ENCODE measurements around the gene INO80D.
A peak's percentile ranks its signal among the peaks of the same experiment; 100 is the strongest.
"Not testable (repeated sequence)": the region's sequence is repeated elsewhere in the genome, so short reads cannot be mapped to it uniquely, and the experiment has no call there.

The INO80D gene

DNA sequence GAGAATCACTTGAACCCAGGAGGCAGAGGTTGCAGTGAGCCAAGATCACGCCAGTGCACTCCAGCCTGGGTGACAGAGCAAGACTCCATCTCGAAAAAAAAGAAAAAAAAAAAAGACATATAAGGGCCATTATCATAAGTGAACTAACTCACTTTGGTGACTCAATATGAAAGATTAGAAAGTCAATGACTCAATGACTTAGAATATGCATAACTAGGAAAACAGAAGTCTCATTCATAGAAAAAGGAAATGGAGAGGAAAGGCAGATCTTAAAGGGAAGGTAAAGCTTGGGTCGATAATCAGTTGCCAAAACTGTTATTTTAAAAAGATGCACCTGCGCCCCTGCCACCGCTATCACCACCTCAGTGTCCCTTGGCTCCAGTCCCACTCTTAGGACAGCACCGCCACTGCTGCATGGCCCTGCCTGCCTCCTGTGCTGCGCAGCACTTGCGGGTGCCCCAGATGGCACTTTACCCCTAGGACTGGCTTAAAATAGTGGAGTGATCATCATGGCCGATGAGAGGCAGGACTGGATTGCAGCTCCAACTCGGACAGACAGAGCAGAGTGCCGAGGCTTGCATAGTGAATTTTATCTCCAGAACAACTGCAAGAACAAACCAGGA lies 54.7 kb downstream of the INO80D start:
- no peak for DNase-seq (ENCODE audit: low spot score)

DNA sequence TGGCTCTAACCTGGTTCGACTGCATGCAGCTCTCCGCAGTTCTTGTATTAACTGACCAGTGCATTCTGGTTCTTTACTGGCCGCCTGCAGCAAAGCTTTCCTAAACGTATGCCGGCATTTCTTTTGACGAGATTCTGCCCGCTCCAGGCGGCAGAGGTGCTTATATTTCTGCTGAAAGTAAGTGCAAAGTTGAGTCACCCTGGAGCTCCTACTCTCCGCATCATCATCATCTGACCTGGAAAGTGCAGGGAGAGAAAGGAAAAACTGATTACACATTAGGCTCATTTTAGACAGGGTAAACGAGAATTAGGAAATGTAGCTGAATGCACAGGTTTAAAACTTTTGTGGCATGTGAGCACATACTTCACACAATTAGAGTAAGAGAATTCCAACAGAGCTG lies 57.9 kb downstream of the INO80D start:
- no peak for DNase-seq (ENCODE audit: low spot score)

DNA sequence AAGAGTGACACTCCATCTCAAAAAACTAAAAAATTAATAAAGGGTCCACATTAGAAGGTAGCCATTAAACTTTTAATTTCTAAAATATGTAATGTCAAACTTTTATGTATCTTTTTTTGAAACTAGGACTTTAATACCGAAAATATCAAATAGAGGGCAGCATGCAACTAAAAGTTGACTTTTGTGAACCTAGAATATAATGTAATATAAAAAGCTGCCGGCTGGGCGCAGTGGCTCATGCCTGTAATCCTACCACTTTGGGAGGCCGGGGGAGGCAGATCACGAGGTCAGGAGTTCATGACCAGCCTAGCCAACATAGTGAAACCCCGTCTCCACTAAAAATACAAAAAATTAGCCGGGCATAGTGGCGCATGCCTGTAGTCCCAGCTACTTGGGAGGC lies 62.8 kb downstream of the INO80D start:
- DNase-seq (ENCODE audit: low spot score): no peak

DNA sequence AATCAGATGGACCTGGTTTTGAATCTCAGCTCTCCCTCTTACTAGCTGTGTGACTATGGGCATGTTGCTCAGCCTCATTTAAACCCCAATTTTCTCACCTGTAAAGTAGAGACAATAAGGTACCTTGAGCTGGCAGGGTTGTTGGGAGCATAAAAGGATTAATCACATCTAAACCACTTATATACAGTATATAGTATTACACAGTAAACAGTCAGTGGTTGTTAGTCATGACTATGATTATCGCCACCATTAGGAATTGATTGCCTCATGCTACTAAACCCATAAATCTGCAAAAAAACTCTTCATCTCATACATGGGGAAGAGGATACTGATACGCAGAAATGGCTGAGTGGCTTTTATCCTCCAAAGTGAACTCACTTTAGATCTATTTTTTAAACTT lies 65.8 kb downstream of the INO80D start:
- no peak for DNase-seq (ENCODE audit: low spot score)

DNA sequence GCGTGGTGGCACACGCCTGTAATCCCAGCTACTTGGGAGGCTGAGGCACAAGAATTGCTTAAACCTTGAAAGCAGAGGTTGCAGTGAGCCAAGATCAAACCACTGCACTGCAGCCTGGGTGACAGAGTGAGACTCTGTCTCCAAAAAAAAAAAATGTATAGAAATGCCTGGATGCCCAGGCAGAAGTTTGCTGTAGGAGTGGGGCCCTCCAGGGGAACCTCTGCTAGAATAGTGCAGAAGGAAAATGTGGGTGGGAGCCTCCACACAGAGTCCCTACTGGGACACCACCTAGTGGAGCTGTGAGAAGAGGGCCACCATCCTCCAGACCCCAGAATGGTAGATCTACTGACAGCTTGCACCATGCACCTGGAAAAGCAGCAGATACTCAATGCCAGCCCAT lies 70.2 kb downstream of the INO80D start:
- not testable (repeated sequence) for DNase-seq (ENCODE audit: low spot score)

DNA sequence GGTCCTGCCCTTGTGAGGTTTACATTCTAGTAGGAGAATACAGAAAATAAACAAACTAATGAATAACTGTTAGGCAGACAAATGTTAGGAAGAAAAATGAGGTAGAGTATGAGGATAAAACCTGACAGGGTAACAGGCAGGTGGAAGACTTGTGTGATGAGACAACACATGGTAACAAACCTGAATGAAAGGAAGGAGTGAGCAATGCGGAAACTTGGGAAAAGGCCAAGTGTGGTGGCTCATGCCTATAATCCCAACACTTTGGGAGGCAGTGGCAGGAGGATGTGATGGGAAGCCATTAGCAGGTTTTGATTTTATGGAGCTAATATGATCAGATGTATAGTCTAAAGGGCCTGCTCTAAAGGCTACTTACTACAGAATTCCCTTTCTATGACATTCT lies 74.2 kb downstream of the INO80D start:
- no peak for DNase-seq (ENCODE audit: low spot score)

DNA sequence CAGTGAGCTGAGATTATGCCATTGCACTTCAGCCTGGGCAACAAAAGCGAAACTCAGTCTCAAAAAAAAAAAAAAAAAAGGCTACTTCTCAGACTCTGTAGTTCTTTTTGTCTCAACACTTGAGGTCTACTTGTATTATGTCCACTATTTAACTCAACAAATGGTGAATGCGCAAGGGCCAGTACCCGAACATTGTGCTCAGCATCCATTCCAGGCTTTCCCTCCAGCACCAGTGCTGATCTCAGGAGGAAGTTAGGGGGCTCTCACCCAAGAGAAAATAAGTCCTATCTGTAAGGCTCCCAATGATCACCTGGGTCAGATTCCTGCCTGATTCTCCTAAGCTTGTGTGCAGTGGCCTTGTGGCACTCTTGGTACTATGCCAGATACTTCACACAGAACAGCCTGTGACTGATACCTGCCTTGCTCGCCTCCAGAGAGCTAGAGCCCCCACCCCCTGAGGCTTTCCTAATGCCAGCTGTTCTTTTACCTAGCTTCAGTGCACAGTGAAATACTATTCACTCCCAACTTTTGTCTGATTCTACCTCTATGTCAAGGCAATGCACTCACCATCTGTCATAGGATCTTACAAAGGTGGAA lies 74.9 kb downstream of the INO80D start:
- no peak for DNase-seq (ENCODE audit: low spot score)

DNA sequence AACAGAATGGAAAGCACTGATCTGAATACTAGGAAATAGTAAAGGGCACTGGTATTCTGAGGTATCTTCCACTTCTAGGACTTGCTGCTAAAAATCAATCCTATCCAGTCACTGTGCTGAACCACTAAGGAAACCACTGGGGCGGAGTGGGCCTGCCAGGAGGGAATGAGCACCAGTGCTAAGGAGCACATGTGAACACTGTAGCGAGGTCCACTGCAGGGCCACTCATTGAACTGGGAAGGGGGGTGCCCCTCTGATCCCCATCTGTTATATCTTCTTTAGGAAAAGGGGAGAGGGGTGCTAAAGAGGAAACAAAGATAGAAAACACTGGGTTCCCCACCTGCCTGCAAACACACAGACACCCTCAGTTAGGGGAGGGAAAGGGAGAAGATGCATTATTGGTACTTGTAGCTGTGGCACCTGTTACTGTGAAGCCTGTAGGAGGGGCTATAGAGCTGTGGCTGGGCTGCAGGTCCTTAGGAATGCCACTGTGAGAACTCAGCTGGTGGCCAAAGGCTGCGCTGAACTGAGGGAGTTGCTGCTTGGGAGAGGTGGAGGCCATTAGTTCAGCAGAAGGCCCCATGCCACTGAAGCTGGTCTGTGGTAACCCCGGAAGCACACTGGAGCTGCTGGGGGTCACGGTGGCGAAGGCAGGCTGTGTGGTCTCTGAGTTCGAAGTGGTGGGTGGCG lies 81.8 kb downstream of the INO80D start:
- peak; percentile 59 for DNase-seq (ENCODE audit: low spot score)

DNA sequence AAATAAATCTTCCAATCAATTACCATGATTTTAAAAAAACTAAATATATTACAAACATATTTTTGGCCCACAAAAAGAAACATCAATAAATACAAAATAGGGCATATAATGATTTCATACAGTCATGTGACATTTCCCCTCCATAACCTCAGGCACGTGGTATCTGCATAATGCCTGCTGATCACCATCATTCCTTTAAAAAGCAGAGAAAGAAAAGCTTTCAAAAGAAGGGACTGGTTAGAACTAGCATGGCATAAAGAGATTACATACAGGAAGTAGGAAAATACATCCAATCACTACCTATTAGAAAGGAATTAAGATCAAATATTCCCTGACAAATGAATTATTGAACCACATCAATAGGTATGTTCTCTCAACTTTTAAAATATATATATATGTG lies 83.5 kb downstream of the INO80D start:
- DNase-seq (ENCODE audit: low spot score): no peak

DNA sequence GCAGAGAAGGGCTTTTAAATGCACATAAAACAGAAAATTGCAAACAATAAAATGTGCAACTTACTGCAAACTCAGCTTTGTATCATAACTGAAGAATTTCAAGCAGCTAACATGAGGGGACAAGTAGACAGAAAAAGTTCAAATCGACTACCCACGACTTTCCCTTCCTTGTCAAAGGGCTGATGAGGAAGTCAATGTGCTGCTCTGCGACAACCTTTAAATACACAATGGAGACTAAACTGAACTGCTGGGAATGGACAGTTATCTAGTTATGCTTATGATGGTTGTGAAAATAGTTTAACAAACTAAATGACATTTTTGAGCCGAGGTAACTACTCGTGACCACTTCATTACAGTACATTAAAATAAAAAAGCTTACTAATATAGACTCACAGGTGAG lies 84.1 kb downstream of the INO80D start:
- DNase-seq (ENCODE audit: low spot score): no peak

DNA sequence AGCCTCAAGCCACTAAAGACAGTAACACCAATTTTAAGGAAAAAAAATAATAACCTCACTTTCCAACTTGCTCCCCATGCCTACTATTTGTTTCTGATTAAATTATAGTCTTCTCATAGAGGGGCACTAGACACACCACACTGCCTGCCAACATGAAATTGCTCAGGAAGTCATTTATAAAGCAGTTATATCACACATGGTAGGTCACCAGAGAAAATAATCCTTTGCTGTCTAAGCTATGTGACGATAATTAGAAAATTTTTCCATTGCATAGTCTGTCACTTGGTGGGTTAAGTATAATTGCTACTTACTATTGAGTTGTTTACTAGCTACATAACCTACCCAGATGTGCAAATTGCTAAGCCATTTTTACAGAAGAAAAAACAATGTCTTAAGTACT lies 85.2 kb downstream of the INO80D start:
- DNase-seq (ENCODE audit: low spot score): no peak

DNA sequence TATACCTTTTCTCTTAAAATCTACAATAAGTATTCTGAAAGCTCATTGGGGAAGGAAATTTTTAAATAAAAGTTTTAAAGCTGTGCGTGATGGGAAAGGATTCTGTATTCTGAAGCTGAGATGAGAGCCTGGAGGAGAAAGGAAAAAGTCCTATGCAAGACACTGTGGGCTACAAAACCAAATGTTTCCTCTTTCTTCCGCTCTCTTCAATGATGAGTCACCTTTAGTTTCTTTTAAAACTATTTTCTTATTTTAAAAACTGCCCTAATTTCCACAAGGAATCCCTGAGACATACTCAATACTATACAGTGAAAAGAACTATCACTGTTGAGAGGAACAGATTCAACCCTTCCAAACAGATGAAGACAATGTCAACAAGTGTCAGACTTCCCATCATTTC lies 87.4 kb downstream of the INO80D start:
- DNase-seq (ENCODE audit: low spot score): no peak

DNA sequence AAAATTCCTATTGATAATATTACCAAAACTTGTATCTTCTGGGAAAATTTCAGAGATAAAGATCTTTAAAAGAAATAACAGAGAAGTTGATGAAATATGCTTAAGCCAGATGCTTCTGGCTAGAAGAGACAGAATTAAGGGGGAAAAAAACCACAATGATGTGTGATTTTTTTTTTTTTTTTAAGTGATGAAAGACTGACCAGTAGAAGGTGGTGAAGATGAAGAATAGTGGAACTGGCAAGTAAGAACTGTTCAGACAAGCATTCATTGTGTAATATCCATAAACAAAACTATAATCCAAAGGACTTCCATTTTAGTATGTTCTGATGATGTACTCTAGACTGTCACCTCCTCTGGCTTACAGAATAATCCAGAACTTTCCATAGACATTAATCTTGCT lies 89.8 kb downstream of the INO80D start:
- no peak for DNase-seq (ENCODE audit: low spot score)

DNA sequence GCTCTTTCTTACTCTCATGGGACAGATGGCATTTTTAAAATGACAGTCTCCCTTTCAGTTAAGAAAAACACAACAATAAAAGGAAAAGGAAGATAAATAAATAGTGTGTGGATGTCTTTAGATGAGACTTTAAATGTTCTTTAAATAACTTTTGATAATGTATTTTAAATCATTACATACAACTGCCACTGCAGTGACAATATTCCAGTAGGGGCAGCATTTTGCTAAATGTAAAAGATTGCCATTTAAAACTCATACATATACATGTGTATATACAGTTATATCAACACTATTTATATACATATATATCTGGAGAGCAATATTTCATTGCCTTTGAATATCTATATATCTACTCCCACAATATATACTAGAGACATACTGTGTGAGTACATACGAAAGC lies 90.7 kb downstream of the INO80D start:
- DNase-seq (ENCODE audit: low spot score): no peak

DNA sequence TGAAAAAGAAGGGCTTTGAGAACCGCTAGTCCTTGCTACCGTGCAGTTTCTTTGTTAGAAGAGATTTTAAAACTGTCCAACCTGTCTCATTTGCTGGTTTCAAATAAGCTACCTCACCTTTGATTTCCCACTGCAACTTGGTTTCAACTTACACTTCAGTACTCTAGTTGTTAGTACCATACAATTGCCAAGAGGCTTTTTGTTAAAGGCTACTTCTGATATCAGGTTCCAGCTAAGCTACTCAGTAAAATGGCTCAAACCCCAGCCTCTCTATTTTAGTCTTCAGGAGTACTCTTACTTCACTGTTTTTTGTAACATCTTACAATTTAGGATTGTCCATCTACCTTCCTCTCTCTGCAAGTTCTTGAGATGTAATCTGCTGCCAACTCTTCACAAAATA lies 91.6 kb downstream of the INO80D start:
- no peak for DNase-seq (ENCODE audit: low spot score)

DNA sequence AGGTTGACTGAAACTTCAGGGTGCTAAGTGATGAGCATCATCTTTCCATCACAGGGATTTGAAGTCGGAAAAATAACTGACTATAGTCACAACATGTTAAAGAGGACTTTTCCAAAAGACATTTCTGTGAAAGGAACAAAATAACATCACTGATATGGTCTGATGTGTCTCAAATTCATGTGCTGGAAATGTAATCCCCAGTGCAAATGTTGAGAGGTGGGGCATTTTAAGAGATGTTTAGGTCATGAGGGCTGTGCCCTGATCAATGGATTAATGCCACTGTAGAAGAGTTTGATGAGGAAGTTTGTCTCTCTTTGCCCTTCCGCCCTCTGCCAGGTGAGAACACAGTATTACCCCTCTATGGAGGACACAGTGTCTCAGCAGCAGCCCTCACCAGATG lies 95.9 kb downstream of the INO80D start:
- no peak for DNase-seq (ENCODE audit: low spot score)

DNA sequence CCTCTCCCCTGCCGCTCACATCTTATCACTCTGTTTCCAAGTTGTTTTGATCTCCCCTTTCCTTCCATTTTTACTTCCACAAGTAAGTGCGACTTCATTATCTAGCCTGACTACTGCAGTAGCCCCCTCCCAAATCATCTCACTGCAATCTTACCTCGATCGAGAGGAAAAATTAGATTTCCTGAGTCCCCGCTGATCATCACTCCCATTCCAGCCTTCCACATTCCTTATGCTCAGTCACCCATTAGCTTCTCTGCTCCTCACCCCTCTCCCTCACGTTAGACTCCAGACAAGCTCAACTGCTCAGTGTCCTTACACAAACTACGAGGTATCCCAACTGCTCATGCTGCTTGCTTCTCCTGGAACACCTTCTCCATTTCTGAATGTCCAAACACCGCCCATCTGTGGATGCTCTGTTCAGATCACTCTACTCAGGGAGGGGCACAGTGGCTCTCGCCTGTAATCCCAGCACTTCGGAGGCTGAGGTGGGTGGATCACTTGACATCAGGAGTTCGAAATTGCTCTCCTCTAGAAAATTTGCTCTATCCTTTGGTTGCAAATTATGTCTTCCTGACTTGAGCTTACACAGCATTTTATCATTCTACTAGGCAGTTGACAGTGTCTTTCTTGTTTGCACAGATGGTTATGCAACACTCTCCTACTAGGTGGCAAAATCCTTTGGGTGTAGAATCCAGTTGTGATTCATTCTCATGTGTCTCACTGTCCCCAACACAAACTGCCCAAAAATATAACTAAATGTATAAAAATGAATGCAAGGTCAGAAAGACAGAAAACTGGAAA lies 96.5 kb downstream of the INO80D start:
- DNase-seq (ENCODE audit: low spot score): peak; percentile 26

DNA sequence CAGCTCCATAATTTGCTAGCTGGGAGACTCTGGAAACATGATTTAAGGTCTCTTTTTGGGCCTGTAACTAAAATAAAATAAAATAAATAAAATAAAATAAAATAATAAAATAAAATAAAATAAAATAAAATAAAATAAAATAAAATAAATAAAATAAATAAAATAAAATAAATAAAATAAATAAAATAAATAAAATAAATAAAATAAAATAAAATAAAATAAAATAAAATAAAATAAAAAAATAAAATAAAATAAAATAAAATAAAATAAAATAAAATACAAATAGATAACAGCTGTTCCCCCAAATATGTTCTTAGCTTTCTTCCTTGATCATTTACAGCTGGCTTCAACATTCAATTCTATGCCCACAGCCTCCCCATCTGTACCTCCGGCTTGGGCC lies 97.3 kb downstream of the INO80D start:
- DNase-seq (ENCODE audit: low spot score): not testable (repeated sequence)

DNA sequence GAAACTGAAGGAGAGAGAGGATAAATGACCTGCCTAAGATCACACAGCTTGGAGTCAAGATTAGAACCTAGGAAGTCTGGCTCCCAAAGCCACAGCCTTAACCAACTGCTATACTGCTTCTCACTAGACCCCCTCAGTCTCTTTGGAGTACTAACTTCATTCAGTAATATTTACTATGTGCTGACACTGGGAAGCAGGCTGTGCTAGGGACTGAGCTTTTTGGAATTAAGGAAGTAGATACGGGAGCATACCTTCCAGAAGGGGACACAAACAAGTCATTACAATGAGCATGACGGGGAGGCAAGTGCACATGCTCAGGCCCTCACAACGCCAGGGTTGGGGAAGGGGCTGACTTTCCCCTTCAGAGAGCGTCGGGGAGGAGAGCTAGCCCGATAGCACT lies 97.7 kb downstream of the INO80D start:
- no peak for DNase-seq (ENCODE audit: low spot score)

DNA sequence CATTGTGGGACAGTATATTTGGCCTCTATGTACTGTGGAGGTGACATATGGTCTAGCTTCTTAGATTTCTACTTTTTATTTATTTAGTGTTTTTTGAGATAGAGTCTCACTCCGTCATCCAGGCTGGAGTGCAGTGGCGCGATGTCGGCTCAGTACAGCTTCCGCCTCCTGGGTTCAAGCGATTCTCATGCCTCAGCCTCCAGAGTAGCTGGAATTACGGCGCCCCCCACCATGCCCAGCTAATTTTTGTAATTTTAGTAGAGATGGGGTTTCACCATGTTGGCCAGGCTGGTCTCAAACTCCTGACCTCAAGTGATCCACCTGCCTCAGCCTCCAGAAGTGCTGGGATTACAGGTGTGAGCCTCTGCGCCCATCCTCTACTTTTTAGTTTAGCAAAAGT lies 99.6 kb downstream of the INO80D start:
- not testable (repeated sequence) for DNase-seq (ENCODE audit: low spot score)

DNA sequence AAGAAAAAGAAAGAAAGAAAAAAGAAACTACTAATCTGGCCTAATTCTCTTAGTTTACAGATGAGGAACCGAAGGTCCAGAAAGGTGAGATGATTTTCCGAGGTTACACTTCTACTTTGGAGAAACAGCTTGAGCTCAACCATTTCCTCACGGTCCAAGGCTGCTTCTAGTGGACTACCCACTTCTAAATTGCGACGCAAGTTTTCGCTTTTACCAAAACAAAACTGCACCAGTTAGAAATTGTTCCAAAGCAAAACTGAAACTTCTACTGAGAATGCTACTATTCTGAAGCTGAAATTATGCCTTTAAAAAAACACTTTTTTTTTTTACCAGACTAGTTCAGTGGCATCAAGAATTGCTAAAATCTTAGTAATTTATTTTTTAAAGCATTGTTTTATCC lies 101.6 kb downstream of the INO80D start:
- no peak for DNase-seq (ENCODE audit: low spot score)

DNA sequence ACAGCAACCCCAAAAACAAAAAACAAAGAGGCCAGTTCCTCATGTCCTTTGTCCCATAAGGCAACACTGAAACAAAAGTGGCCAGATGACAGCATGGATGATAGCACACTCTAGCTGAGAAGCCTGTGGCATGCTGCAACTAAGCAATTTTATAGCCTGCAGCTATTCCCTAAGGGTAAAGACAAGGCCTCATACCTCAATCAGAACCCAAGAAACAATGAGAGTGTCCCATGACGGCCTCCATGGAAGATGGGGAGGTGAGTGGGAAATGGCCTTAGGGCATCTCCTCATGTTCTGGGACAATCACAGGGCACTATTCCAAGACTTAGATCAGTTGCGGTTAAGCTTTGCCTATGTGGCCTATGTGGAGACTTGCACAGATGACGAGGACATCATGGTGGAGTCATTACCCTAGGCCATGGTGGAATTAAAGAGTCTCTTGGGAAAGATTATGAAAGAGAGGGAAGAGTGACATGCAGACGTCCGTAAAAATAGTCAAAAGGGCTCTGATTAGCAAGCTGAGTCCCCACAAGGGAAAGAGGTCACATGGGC lies 103.1 kb downstream of the INO80D start:
- DNase-seq (ENCODE audit: low spot score): no peak

DNA sequence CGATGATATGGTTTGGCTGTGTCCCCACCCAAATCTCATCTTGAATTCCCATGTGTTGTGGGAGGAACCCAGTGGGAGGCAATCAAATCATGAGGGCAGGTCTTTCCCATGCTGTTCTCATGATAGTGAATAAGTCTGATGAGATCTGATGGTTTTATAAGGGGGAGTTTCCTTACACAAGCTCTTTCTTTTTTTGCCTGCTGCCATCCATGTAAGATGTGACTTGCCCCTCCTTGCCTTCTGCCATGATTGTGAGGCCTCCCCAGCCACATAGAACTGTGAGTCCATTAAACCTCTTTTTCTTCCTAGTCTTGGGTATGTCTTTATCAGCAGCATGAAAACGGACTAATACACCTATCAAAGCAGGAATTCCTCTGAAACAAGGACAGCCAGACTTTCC lies 107.2 kb downstream of the INO80D start:
- DNase-seq (ENCODE audit: low spot score): not testable (repeated sequence)

Measured in iPS-NIHi11 (cell line).